NCI-H69 (cell line): Measurements from ENCODE around the gene ROBO4.

Experiments
- DNase-seq: peaks from one replicate; lab custom pipeline; 2025; lab: John Stamatoyannopoulos, UW

The ROBO4 gene

DNA sequence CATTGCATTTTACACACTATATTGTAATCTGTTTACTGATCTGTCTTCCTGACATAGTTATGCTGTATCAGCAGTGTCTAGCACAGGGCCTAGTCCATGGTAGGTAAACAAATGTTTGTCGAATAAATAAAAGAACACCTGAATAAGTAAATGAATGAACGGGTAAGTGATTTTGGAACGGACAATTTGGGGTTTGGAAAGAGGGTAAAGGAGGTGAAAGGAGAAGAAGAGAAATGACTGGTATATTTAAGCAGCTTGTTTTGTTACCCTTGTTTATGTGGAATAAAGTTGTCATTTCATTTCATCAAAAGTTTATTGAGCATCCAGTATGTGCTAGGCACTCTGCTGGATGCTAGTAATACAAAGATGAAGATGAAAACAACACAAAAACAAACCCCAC lies 21.3 kb upstream of the ROBO4 start, which contains the start of gene HEPN1:
HEPN1 (plus strand) TSS at position 301 of the 400 bp plus-strand sequence.
- DNase-seq = no peak

DNA sequence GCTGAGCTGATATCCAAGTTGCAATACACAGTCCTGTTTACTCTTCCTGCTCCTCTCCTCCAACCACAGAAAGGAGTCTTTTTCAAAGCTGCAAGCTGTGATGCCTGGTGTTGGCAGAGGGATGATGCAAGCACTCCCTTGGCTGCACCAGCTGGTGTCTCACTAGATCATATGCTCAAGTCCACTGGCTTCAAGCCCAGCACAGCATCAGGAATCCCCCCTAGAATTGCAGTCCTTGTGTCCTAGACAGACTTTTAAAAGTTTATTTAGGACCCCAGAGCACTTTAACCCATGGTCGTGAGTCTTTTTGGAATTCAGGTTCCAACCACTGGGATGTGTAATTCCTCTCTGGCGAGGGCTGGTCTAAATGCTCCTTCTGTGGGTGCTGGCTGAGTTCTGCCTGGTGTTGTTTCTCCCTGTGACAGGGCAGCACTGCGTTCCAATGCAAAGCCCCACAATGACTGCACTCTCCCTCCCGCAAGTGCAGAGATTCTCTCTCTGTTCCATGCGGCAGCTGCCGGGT lies 19.5 kb upstream of the ROBO4 start:
- no peak for DNase-seq

DNA sequence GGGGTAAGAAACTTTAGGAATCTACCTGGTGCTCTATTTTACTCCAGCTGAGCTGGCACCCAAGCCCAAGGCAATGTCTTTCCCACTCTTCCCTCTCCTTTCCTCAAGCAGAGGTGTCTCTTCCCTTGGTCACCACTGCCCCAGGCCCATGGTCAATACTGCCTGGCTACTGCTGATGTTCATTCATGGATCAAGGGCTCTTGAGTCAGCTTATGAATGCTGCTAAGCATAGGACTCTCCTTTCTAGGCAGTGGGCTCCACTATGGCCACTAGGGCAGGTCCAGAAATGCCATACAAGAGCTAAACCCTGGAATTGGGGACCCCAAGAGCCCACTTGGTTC lies 18.7 kb upstream of the ROBO4 start:
- no peak for DNase-seq

DNA sequence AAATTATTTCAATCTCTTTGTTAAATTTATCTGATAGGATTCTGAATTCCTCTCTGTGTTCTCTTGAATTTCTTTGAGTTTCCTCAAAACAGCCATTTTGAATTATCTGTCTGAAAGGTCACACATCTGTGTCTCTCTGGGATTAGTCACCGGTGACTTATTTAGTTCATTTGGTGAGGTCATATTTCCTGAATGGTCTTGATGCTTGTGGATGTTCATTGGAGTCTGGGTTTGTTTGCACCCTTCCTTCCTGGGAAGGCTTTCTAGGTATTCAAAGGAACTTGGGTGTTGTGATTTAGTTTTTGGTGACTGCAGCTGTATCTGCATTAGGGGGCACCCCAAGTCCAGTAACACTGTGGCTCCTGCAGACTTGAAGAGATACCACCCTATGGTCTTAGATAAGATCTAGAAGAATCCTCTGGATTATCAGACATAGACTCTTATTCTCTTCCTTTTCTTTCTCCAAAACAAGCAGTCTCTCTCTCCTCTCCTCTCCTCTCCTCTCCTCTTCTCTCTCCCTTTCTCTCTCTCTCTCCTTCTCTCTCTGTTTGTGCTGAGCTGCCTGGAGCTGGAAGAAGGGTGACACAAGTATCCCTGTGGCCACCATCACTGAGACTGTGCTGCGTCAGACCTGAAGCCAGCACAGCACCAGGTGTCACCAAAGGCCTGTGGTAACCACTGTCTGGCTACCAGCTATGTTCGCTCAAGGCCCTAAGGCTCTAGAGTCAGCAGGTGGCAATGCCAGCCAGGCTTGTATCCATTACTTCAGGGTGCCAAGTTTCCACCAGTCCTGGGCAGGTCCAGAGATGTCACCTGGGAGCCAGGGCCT lies 18.1 kb upstream of the ROBO4 start:
- no peak for DNase-seq

DNA sequence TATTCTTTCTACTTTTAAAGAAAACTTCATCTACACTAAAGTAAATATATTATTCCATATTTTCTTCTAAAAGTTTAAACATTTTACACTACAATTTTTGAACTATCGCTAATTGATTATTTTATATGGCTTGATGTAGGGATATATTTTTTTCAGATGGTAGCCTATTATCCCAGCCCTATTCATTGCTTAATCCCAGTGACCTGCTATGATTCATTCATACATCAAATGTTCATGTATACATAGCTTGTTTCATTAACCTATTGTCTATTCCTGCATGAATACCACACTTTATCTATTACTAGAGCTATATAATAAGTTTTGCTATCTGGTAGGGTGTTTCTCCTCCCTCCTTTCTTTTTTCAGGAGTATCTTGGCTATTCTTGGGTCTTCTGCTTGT lies 5.0 kb upstream of the ROBO4 start:
- no peak for DNase-seq

DNA sequence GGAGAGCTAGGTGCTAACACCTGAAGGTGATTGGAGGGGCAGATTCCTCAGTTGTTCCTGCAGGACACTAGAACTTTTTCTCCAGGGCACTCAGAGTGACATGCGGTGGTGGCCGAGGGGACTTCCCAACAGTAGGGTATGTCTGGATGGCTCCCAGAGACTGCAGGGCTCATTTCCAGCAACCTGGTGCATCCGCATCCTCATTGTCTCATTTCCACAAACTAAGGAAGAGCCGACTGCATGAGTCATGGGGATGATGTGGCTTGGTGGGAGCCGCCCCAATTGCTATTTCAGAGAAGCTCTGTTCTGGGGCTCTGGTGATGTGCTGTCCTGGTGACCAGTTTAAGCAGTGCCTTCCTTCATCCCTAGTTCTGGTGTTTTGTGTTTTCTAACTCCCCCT lies 2.8 kb upstream of the ROBO4 start:
- DNase-seq = no peak

DNA sequence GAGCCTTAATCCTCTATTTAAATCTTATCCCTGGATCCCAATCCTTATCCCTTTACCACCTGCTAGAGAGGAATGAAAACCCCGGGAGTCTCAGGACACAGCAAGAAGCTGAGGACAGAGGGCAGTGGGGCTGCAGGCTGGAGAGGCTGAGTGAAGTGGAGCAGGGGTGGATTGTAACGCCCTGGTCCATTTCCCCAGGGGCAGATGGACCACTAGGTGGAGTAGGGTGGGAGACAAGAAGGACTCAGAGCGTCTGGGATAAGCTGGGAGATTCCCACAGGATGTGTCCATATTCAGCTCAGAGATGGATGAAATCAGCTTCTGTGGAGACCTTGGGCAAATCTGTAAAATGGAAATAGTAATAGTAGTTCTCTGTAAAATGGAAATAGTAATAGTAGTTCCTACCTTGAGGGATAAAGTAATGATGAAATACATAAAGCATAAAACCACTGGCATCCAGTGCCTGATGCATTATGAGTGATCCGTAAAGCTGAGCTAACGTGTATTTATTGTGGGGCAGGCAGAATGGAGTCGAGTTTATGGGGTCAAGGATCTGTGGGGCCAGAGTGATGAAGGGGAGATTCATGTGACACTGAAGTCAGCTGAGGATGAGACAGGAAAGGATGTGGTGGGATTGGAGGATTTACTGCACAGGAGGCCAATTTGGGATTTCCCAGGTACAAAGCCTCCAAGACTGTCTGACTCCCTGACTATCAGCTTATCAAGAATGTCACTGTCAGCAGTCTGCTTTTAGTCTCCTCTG lies 1.9 kb upstream of the ROBO4 start:
- no peak for DNase-seq

DNA sequence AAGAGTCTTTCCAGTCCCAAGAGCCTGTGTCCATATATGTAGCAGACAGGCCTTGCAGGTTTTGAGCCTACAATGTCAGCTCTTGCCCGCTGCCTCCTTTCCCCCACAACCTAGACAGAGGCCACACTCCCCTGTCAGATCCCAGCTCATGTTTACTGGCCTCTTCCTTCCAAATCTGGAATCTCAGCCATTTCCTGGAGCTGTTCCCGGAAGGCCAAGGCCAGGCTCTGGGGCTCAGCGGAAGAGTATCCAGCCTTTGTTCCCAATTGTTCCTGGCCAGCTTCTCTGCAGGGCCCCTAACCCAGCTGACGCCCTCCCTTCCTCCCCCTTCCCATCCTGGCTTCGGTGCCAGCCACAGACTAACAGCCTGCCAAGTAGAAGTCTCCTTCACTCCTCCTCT lies 1.0 kb upstream of the ROBO4 start:
- no peak for DNase-seq

DNA sequence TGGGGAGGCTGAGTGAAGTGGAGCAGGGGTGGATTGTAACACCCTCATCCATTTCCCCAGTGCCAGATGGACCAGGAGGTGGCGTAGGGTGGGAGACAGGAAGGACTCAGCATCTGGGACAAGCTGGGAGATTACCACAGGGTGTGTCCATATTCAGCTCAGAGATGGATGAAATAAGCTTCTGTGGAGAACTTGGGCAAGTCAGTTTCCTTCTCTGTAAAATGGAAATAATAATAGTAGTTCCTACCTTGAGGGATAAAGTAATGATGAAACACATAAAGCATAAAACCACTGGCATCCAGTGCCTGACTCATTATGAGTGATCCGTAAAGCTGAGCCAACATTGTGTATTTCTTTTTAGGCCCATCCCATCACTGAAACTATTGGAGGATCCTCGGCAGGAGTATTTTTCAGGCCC lies 607 bp upstream of the ROBO4 start:
- DNase-seq = no peak

DNA sequence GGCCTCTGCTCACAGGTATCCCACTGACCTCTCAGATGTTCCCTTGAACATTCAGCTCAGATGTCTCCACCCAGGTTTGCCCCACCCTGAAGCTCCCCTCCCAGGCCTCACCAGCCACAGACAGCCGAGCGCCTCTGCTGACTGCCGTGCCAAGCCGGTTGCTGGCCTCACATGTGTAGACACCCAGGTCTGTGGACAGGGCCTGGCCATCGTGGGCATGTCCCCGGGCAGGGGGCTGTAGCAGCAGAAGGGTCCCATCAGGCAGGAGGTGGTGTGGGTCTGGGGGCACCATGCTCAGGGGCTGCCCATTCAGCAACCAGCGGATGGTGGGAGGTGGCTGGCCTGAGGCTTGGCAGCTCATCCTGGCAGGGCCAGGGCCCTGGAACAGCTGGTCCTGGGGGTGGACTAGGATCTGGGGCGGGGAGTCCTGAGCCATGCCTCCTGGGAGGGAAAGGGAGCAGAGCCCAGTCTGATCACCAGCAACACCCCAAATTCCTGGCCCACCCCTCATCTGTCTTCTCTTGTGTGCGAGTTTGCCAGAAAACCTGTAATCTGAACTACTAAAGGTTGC lies 759 bp downstream of the ROBO4 start:
- DNase-seq = no peak

DNA sequence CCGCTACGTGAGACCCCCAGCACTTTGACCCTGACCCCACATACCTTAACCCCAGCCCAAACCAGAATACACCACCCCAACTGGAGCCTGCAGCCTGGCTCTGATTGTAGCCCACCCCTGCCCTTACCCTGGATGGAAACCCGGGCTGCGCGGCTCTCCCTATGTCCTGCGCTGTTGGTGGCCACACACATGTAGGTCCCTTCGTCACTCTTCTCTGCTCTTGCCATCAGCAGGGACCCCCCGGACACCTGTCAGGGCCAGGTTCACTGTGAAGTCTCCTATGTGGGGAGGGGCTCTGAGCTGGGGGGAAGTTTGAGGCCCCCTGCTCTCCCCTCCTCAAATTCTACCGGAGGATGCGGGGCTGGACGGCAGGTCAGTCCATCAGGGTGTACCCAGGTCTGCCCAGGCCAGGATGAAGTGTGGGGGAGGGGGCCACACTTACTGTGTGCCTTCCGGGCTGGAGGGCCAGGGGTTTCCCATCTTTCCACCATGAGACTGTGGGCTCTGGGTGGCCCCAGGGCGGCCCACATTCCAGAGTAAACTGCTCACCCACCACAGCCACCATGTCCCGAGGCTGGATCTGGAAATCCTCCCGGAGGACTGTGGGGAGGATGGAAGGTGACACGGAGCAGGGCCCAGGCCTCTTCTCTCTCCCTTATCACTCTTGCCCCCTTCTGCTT lies 1.5 kb downstream of the ROBO4 start:
- DNase-seq = no peak

DNA sequence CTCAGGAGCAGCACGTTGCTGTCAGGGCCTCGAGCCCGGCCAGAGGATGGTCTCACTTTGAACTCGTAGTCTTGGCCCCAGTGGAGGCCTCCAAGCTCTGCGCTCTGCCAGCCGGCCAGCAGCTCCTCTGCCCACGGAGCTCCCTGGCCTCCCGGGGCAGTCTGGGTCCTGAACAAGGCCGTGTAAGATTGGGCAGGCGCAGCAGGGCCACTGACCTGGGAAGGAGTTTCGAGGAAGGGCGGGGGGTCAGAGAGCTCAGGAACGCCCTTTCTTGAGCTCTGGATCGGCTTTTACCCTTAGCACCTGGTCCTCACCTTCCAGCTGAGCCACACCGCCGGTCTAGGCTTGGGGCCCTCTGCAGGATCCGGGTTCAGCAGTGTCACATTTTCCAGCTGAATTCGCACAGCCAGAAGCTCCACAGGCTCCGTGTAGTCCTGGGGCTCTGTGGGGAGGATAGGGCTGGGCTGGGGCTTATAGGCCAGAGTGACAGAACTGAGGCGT lies 2.1 kb downstream of the ROBO4 start:
- DNase-seq = no peak

DNA sequence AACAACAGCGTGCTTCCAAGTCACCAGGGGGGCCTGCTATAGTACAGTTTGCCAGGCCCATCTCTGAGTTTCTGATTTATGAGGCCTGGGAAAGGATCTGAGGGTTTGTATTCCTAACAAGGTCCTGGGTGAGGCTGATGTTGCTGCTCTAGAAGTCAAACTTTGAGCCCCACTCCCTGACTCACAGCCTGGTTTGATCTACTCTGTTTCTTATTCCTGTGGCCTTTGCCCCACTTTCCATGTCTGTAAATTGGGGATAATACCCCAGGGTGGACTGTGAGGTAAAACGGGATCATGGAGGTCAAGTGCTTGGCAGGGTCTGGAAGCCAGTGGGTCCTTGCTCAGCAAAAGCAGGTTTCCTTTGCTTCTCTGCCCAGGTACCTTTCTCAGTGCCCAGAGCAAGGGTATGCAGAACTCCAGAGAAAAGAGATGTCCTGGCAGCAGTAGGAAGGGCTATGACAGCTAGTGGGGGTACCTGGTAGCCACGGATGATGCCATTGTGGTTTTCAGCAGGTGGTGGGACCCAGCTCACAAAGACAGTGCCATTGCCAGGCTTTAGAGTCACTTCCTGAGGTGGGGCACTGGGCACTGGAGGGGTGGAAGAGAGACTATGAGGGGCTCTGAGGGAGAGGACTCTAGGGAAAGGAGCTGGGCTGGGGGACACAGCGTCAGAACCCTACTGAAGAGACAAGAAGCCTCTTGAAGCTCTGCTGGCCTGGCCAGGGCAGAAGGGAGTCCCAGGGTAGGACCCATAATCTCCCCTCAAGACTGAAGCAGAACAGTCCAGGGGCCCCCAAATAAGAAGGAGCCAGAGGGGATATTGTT lies 2.8 kb downstream of the ROBO4 start:
- no peak for DNase-seq

DNA sequence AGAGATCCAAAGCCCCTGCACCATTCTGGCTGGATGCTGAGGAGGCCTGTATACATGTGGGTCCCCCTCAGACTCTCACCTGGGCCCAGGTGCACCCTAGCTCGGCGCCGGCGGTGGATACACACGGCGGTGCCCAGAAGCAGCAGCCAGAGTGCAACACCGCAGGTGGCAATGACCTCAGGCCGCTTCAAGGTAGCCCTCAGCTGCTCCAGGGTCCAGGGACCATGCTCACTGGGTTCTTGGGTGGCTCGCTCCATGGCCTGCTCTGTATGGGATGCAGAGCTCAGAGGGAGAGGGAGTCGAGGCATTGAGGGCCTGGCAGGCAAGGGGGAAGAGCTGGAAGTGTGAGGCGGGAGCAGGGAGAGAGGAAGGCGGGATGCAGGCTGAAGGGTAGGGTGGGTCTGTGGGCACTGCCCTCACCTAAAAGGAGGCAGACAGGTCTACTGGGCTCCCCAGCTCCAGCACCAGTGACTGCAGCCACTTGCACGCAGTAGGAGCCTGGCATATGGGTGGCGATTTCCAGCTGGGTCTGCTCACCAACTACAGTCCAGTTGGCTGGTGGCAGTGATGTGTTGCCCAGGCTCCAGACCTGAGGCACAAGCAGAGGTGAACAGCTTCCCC lies 3.8 kb downstream of the ROBO4 start:
- no peak for DNase-seq

DNA sequence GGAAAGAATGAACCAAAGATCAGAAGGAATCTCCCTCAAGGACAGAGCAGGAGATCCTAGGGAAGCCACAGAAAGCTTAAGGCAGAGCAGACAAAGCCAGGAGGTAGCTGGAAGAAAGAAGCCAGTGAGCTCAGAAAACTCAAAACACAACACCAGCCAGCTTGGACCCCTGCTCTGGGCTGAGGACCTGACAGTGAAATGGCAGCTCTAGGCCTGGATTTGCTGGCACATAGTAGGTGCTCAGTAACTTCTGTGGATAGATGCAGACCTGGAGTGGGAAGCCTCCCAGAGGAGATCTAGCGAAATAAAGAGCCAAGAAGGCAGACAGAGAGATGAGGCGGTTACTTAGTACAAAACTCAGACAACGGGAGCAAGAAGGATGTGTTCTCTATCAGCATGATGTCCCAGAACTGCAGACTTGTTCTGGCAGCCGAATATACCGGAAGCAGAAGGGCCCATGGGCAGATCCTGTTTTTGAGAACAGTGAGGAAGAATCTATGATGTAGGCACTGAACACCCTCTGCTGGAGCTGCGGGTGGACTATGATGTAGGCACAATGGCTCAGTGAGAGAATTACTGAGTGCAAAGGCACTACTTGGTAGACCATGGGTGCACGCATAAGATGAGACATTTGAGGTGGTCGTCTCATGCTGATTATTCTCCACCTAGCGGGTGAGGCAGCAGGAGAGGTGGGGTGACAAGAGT lies 4.8 kb downstream of the ROBO4 start:
- DNase-seq = no peak

DNA sequence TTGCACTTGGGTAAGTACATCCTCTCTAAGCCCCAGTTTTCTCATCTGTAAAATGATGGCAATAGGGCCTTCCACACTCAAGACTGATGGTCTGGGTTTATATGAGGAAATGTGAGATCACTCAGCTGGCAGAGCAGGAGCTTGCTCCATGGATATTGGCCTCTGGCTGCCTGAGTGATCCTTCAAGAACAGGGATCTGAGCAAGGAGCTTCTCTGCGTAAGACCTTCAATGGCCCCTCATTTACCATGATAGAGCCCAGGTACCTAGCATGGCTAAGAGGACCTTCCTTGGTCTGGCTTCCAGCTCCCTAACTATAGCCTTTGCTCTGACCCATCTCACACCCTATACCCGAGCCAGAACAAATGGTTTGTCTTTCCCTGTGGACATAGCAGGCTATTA lies 5.5 kb downstream of the ROBO4 start:
- DNase-seq = no peak

DNA sequence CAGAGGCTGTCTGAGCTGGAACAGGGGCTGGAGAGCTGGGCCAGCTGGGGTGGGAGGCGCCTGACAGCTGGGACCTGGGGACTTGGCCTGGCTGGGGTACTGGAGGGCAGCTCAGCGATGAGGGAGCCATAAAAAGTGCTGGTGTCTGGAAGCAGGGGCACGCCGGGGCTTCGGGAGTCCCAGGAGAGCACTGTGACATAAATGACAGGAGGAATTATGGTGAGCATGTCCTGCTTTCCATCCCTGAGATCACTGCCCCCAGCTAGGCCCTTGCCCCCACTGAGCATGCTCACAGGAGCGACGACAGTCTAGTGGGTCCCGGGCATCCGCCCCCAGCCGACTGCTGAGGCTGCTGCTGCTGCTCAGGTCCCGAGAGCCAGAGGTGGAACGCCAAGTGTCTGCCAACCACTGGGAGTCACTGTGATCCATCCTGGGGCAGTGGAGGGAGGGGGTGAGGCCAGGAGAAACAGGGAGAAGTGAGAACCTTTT lies 6.2 kb downstream of the ROBO4 start:
- DNase-seq = no peak

DNA sequence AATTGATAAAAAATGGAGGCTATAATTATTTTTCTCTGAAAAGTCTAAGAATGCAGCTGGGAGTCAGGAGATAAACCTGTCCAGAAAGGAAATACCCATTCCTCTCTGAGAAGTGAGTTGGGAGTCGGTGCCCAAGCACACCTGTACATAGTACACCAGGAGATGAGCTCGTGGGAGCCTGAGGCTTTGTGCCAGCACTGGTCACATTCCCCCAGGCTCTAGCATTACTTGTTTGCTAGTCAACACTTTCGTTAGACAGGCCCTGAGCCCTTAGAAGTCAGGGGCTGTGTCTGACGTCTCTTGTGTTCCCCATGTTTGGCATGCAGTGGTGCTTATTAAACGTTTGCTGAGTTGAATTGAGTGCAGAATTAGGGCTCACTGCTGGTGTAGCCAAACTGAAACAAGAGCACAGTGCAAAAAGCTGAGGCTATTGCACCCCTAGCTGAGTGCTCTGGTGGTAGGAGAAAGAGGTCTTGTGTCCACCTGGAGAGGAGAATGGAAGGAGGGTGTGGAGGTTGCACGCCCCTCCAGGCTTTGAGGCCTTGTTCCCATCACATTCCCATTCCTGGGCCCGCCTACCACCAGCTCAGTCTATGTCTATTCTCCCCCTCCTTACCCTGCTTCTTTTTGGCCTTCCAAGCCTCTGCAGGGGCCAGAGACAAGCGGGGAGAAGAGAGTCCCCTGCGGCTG lies 6.8 kb downstream of the ROBO4 start:
- DNase-seq = no peak

DNA sequence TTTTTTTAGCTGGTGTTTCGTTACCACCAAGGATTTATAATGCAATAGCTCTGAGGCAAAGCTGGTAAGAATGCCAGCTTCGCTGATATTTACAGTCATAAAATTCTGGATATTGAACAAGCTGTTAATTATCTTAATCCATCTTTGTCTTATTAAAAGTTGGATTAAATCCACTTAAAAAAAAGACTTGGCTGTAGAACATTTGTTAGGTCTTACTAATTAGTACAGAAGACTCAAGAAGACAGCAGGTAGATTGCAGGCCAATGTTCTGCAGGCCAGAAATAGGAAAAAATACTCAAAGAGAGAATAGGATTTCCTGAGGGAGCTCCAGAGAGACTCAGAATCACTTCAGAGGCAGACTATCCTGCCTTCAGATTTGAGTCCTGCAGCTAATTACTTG lies 7.5 kb downstream of the ROBO4 start:
- DNase-seq = no peak
